Liver (tissue), 9 donors: ENCODE data around the gene KEAP1. TPM values are rescaled to one million over a fixed set of nuclear protein-coding genes. Genes with fewer than 3 reads are reported as not detected.

ENCODE experiments used
- DNase-seq: peaks from one replicate; pipeline ENCODE4 v3.0.0-alpha.2; 2017; ENCODE audit warnings: low spot score
- H3K27ac ChIP-seq, 2 donors: one replicate each; pipeline ENCODE4 v1.7.0; 2013; ENCODE audit warnings: inconsistent platforms in 2 of 2, low read length in 2 of 2, control low read depth in 1 of 2, low read depth in 1 of 2, mild to moderate bottlenecking in 1 of 2
- H3K27me3 ChIP-seq, 4 donors: one replicate each; pipeline versions ENCODE4 v1.6.1 to v1.7.0; 2013; ENCODE audit warnings: low read length in 3 of 4, inconsistent platforms in 1 of 4, mild to moderate bottlenecking in 1 of 4, moderate library complexity in 1 of 4; ENCODE audit not compliant: control insufficient read depth in 4 of 4, insufficient read depth in 4 of 4
- H3K36me3 ChIP-seq, 4 donors: one replicate each; pipeline versions ENCODE4 v1.6.1 to v1.7.0; 2013; ENCODE audit warnings: low read length in 3 of 4, mild to moderate bottlenecking in 3 of 4, low read depth in 1 of 4, moderate library complexity in 1 of 4; ENCODE audit not compliant: control insufficient read depth in 4 of 4, insufficient read depth in 3 of 4
- H3K4me1 ChIP-seq, 4 donors: one replicate each; pipeline versions ENCODE4 v1.6.1 to v1.7.0; 2013; ENCODE audit warnings: low read length in 3 of 4, mild to moderate bottlenecking in 3 of 4, moderate library complexity in 1 of 4; ENCODE audit not compliant: control insufficient read depth in 4 of 4, insufficient read depth in 4 of 4
- H3K4me3 ChIP-seq, 3 donors: one replicate each; pipeline versions ENCODE4 v1.6.1 to v1.7.0; 2013; ENCODE audit warnings: low read length in 3 of 3, control low read depth in 1 of 3, low read depth in 1 of 3, mild to moderate bottlenecking in 1 of 3
- H3K9ac ChIP-seq, 2 donors: one replicate each; pipeline ENCODE4 v1.7.0; 2013; ENCODE audit warnings: low read length in 2 of 2, mild to moderate bottlenecking in 2 of 2, moderate library complexity in 2 of 2, control low read depth in 1 of 2, low read depth in 1 of 2
- H3K9me3 ChIP-seq, 4 donors: one replicate each; pipeline versions ENCODE4 v1.6.1 to v1.7.0; 2013; ENCODE audit warnings: low read length in 3 of 4; ENCODE audit not compliant: control insufficient read depth in 4 of 4
- EGR1 ChIP-seq, 2 donors: IDR thresholded peaks; 2 replicates each; pipeline ENCODE4 v1.6.1; 2016 to 2018; ENCODE audit warnings: antibody characterized with exemption in 2 of 2, low read depth in 2 of 2
- FOXA1 ChIP-seq: IDR thresholded peaks from 2 replicates; pipeline ENCODE4 v1.6.1; 2016; ENCODE audit warnings: antibody characterized with exemption
- FOXA2 ChIP-seq: IDR thresholded peaks from 2 replicates; pipeline ENCODE4 v1.6.1; 2016; ENCODE audit warnings: antibody characterized with exemption
- HNF4A ChIP-seq, 2 donors: conservative IDR thresholded peaks; 2 replicates each; pipeline ENCODE4 v1.6.1; 2016; ENCODE audit warnings: antibody characterized with exemption in 2 of 2, mild to moderate bottlenecking in 2 of 2
- HNF4G ChIP-seq: IDR thresholded peaks from 2 replicates; pipeline ENCODE4 v1.6.1; 2016; ENCODE audit warnings: antibody characterized with exemption
- JUND ChIP-seq, 2 donors: IDR thresholded peaks; 2 replicates each; pipeline ENCODE4 v1.6.1; 2016; ENCODE audit warnings: antibody characterized with exemption in 2 of 2
- NR2F2 ChIP-seq: IDR thresholded peaks from 2 replicates; pipeline ENCODE4 v1.6.1; 2016; ENCODE audit warnings: antibody characterized with exemption
- RAD21 ChIP-seq, 2 donors: IDR thresholded peaks; 2 replicates each; pipeline ENCODE4 v1.6.1; 2016; ENCODE audit warnings: antibody characterized with exemption in 2 of 2, mild to moderate bottlenecking in 2 of 2
- RXRA ChIP-seq, 2 donors: IDR thresholded peaks; 2 replicates each; pipeline ENCODE4 v1.6.1; 2017 to 2018; ENCODE audit warnings: antibody characterized with exemption in 2 of 2, mild to moderate bottlenecking in 1 of 2
- SP1 ChIP-seq: IDR thresholded peaks from 2 replicates; pipeline ENCODE4 v1.6.1; 2018; ENCODE audit warnings: antibody characterized with exemption, mild to moderate bottlenecking
- TAF1 ChIP-seq: conservative IDR thresholded peaks from 2 replicates; pipeline ENCODE4 v1.6.1; 2016; ENCODE audit warnings: antibody characterized with exemption, mild to moderate bottlenecking
- YY1 ChIP-seq: IDR thresholded peaks from 2 replicates; pipeline ENCODE4 v1.6.1; 2016; ENCODE audit warnings: antibody characterized with exemption, mild to moderate bottlenecking
- WGBS: extraction: QIAGEN DNeasy Blood & Tissue Kit; methylation state at CpG from one replicate; pipeline ENCODE4 v1.1.7; 2013; 5-methylcytosine and 5-hydroxymethylcytosine counted together
- polyA plus RNA-seq, 2 donors: library from polyadenylated mRNA; stranded (reverse) in 1 of 2; unstranded in 1 of 2; fragments of 200-250 nt in 1 of 2; fragments of >200 nt in 1 of 2; fragmentation: Nextera tagmentation in 1 of 2; extraction: Ambion mirVana in 1 of 2; gene quantifications; one replicate each; pipeline versions ENCODE4 v1.2.1 to v1.2.3, GENCODE V29; 2013 to 2015
- total RNA-seq, 2 donors: library from RNA; depleted of rRNA; stranded (reverse); fragments of >200 nt; gene quantifications; one replicate each; pipeline ENCODE4 v1.2.3, GENCODE V29; 2014
- TF ChIP-seq, protein P1 (sequence below): fragments of 150-350 bp; IDR thresholded peaks from 2 replicates; pipeline ENCODE4 v1.5.1; 2017; ENCODE audit warnings: improper control_type of control experiment, low read depth, low read length; ENCODE audit not compliant: missing input control
- TF ChIP-seq, protein P2 (sequence below): IDR thresholded peaks from 2 replicates; pipeline ENCODE4 v1.6.1; 2016; ENCODE audit warnings: antibody characterized with exemption, mild to moderate bottlenecking
- TF ChIP-seq, protein P3 (sequence below): IDR thresholded peaks from 2 replicates; pipeline ENCODE4 v1.6.1; 2016; ENCODE audit warnings: antibody characterized with exemption
- TF ChIP-seq, protein P4 (sequence below): IDR thresholded peaks from 2 replicates; pipeline ENCODE4 v1.6.1; 2016; ENCODE audit warnings: antibody characterized with exemption
- TF ChIP-seq, protein P5 (sequence below): IDR thresholded peaks from 2 replicates; pipeline ENCODE4 v1.6.1; 2016; ENCODE audit warnings: antibody characterized with exemption
- donor health status: healthy.
- donor health status: healthy.
- donor health status: healthy.
- donor health status: healthy.
- donor health status: healthy.

KEAP1 gene
- total and polyA plus RNA-seq, 4 donors = 44.3 to 62.3 (median 48.0) TPM

DNA sequence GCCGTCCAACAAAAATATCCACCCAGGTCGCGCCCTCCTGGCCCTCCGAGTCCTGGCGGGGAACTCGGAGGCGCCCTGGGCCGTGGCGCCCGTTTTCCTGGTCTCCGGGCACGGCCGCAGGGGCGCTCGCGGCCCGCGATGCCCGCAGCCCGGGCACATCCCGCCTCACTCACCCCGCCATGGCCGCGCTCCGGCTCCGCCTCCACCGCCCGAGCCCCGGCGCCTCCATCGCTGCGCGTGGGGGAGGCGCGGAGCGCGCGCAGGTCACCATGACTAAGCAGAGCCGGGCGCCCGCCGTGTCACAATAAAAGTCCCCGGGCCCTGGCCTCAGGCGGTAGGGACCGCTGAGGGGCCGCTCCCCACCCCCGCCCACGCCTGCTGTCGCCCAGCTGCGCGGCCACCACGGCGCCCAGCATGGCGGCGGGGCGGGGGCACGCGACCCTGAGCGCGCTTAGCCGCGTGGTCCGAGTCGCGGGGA lies 593 bp downstream of the KEAP1 start:
- under 1% methylated on average over 65 of the region's 65 CpGs for WGBS
- TF ChIP-seq EGR1 (IDR thresholded peaks at IDR 0.05; ENCODE audit: low read depth in 2 of 2) (peak; percentile 72 to 90), YY1 (peak; percentile 71), FOXA1 (no peak), HNF4A (conservative IDR thresholded peaks at IDR 0.05) (no peak), HNF4G (no peak), SP1 (no peak), NR2F2 (no peak)
- TF ChIP-seq, protein P1, sequence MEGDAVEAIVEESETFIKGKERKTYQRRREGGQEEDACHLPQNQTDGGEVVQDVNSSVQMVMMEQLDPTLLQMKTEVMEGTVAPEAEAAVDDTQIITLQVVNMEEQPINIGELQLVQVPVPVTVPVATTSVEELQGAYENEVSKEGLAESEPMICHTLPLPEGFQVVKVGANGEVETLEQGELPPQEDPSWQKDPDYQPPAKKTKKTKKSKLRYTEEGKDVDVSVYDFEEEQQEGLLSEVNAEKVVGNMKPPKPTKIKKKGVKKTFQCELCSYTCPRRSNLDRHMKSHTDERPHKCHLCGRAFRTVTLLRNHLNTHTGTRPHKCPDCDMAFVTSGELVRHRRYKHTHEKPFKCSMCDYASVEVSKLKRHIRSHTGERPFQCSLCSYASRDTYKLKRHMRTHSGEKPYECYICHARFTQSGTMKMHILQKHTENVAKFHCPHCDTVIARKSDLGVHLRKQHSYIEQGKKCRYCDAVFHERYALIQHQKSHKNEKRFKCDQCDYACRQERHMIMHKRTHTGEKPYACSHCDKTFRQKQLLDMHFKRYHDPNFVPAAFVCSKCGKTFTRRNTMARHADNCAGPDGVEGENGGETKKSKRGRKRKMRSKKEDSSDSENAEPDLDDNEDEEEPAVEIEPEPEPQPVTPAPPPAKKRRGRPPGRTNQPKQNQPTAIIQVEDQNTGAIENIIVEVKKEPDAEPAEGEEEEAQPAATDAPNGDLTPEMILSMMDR = no peak
- TF ChIP-seq, protein P2, sequence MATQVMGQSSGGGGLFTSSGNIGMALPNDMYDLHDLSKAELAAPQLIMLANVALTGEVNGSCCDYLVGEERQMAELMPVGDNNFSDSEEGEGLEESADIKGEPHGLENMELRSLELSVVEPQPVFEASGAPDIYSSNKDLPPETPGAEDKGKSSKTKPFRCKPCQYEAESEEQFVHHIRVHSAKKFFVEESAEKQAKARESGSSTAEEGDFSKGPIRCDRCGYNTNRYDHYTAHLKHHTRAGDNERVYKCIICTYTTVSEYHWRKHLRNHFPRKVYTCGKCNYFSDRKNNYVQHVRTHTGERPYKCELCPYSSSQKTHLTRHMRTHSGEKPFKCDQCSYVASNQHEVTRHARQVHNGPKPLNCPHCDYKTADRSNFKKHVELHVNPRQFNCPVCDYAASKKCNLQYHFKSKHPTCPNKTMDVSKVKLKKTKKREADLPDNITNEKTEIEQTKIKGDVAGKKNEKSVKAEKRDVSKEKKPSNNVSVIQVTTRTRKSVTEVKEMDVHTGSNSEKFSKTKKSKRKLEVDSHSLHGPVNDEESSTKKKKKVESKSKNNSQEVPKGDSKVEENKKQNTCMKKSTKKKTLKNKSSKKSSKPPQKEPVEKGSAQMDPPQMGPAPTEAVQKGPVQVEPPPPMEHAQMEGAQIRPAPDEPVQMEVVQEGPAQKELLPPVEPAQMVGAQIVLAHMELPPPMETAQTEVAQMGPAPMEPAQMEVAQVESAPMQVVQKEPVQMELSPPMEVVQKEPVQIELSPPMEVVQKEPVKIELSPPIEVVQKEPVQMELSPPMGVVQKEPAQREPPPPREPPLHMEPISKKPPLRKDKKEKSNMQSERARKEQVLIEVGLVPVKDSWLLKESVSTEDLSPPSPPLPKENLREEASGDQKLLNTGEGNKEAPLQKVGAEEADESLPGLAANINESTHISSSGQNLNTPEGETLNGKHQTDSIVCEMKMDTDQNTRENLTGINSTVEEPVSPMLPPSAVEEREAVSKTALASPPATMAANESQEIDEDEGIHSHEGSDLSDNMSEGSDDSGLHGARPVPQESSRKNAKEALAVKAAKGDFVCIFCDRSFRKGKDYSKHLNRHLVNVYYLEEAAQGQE = no peak
- TF ChIP-seq, protein P3, sequence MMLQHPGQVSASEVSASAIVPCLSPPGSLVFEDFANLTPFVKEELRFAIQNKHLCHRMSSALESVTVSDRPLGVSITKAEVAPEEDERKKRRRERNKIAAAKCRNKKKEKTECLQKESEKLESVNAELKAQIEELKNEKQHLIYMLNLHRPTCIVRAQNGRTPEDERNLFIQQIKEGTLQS = no peak
- peak; percentile 96 for DNase-seq
- peaks cover 0 to 7% (median under 1%) of the 10 kb centered on the region in 4 donors for H3K36me3 ChIP-seq
- peaks cover 15 to 49% (median 38%) of the 10 kb centered on the region in 4 donors for H3K4me1 ChIP-seq
- H3K9ac ChIP-seq = peak overlapping the region; percentile 75 to 88
- H3K27ac ChIP-seq = peak overlapping the region; percentile 97
- H3K9me3 ChIP-seq = no peaks in the 10 kb centered on the region
- H3K27me3 ChIP-seq = no peaks in the 10 kb centered on the region
- H3K4me3 ChIP-seq = peak overlapping the region; percentile 63 to 81 (median 72)

DNA sequence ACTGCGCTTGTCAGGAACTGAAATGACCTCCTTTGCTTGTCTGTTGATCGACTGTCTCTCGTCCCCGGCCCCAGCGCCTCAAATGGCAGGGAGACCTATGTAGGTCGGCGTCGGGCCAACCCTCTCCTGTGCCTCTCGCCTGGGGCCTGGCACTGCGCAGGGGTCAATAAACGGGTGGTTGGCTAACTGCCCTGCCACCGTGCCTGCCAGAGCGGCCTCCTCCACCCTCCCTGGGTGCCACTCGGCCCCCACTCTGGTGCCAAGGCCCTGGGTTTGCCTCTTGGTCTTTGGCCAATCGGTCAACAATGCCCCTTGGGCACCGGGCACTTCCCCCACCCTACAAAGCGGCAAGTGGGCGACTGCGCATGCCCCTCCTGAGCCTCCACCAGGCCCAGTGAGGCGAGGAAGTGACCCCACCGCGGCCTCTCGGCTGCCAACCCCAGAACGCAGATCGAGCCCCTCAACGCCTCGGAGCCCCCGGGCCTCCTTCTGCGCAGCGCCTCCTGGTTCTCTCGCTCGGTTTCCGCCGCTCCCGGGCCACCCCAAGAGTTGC lies 1.1 kb downstream of the KEAP1 start:
- Histone ChIP-seq H3K27me3 (no peaks in the 10 kb centered on the region), H3K36me3 (peaks cover 0 to 7% (median 2%) of the 10 kb centered on the region in 4 donors), H3K27ac (peak overlapping the region; percentile 97), H3K4me1 (peaks cover 15 to 53% (median 39%) of the 10 kb centered on the region in 4 donors), H3K4me3 (peak overlapping the region; percentile 38 to 81 (median 72)), H3K9me3 (no peaks in the 10 kb centered on the region), H3K9ac (peak overlapping the region; percentile 75 to 88)
- WGBS = under 1% methylated on average over 35 of the region's 35 CpGs
- peak; percentile 58 to 70 for TF ChIP-seq HNF4A (conservative IDR thresholded peaks at IDR 0.05)
- TF ChIP-seq, protein P2 = peak; percentile 69
- TF ChIP-seq, protein P4, sequence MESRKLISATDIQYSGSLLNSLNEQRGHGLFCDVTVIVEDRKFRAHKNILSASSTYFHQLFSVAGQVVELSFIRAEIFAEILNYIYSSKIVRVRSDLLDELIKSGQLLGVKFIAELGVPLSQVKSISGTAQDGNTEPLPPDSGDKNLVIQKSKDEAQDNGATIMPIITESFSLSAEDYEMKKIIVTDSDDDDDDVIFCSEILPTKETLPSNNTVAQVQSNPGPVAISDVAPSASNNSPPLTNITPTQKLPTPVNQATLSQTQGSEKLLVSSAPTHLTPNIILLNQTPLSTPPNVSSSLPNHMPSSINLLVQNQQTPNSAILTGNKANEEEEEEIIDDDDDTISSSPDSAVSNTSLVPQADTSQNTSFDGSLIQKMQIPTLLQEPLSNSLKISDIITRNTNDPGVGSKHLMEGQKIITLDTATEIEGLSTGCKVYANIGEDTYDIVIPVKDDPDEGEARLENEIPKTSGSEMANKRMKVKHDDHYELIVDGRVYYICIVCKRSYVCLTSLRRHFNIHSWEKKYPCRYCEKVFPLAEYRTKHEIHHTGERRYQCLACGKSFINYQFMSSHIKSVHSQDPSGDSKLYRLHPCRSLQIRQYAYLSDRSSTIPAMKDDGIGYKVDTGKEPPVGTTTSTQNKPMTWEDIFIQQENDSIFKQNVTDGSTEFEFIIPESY = peak; percentile 72
- TF ChIP-seq YY1 = peak; percentile 58
- peak; percentile 98 for TF ChIP-seq RXRA (IDR thresholded peaks at IDR 0.05)
- no peak for TF ChIP-seq HNF4G
- peak in 1 of 2 donors; percentile 20 for TF ChIP-seq RAD21 (IDR thresholded peaks at IDR 0.05)
- TF ChIP-seq JUND (IDR thresholded peaks at IDR 0.05) = peak in 1 of 2 donors; percentile 32
- no peak for TF ChIP-seq FOXA1
- TF ChIP-seq, protein P5, sequence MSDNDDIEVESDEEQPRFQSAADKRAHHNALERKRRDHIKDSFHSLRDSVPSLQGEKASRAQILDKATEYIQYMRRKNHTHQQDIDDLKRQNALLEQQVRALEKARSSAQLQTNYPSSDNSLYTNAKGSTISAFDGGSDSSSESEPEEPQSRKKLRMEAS = peak; percentile 88
- peak; percentile 92 for TF ChIP-seq SP1
- peak; percentile 59 for TF ChIP-seq NR2F2
- peak; percentile 85 for TF ChIP-seq FOXA2
- TF ChIP-seq, protein P3 = no peak
- no peak for TF ChIP-seq TAF1
- peak; percentile 65 for DNase-seq
